CD4-positive, alpha-beta memory T cell (primary cell): ENCODE results near the gene PKP3. TPM values are rescaled to one million over a fixed set of nuclear protein-coding genes. Genes with fewer than 3 reads are reported as not detected.
"Not testable (repeated sequence)": the region's sequence is repeated elsewhere in the genome, so short reads cannot be mapped to it uniquely, and the experiment has no call there.

ENCODE experiments used
- CTCF ChIA-PET: fragments of 350-600 bp; sonication (Branson Sonifier 250); formaldehyde crosslinking; loops from one replicate; lab custom pipeline; 2021; ENCODE audit warnings: inconsistent platforms; ENCODE audit not compliant: partially characterized antibody; lab: Charles Lee
- POLR2A ChIA-PET: fragments of 350-600 bp; sonication (Branson Sonifier 250); formaldehyde crosslinking; loops from one replicate; lab custom pipeline; 2021; ENCODE audit not compliant: partially characterized antibody; lab: Charles Lee
- DNase-seq, 5 donors: peaks; one replicate each; pipeline versions ENCODE4 v3.0.0 to v3.0.0-alpha.2; 2020 to 2022; ENCODE audit warnings: mixed read lengths in 1 of 5
- H3K27ac ChIP-seq: one replicate; pipeline ENCODE4 v1.7.0; 2013; ENCODE audit warnings: low read depth, low read length
- H3K27me3 ChIP-seq: 2 replicates; pipeline ENCODE4 v1.7.0; 2013; ENCODE audit warnings: mild to moderate bottlenecking, low read length, moderate library complexity; ENCODE audit not compliant: insufficient read depth
- H3K36me3 ChIP-seq: 2 replicates; pipeline ENCODE4 v1.7.0; 2013; ENCODE audit warnings: mild to moderate bottlenecking, low read length, moderate library complexity; ENCODE audit not compliant: insufficient read depth
- H3K4me1 ChIP-seq: 2 replicates; pipeline ENCODE4 v1.7.0; 2013; ENCODE audit warnings: mild to moderate bottlenecking, low read length, moderate library complexity; ENCODE audit not compliant: insufficient read depth
- H3K4me3 ChIP-seq, 2 donors: one replicate each; pipeline ENCODE4 v1.7.0; 2013; ENCODE audit warnings: low read length in 2 of 2, mild to moderate bottlenecking in 1 of 2
- H3K9me3 ChIP-seq, 2 donors: one replicate each; pipeline ENCODE4 v1.7.0; 2013; ENCODE audit warnings: low read length in 2 of 2, control low read depth in 1 of 2; ENCODE audit not compliant: control insufficient read depth in 1 of 2
- H3K27ac Mint-ChIP-seq, 7 donors: one replicate each; pipeline ENCODE4 v1.8.0; 2020 to 2021; ENCODE audit warnings: mixed read lengths in 7 of 7, mild to moderate bottlenecking in 6 of 7, inconsistent platforms in 3 of 7, moderate library complexity in 3 of 7
- H3K27me3 Mint-ChIP-seq, 2 donors: one replicate each; pipeline ENCODE4 v1.8.0; 2020 to 2021; ENCODE audit warnings: mixed read lengths in 2 of 2
- H3K36me3 Mint-ChIP-seq, 2 donors: one replicate each; pipeline ENCODE4 v1.8.0; 2020 to 2021; ENCODE audit warnings: mixed read lengths in 2 of 2, inconsistent platforms in 1 of 2, mild to moderate bottlenecking in 1 of 2
- H3K4me1 Mint-ChIP-seq, 4 donors: one replicate each; pipeline ENCODE4 v1.8.0; 2020 to 2021; ENCODE audit warnings: mixed read lengths in 4 of 4, mild to moderate bottlenecking in 1 of 4
- H3K4me3 Mint-ChIP-seq, 8 donors: one replicate each; pipeline ENCODE4 v1.8.0; 2020 to 2021; ENCODE audit warnings: mixed read lengths in 8 of 8, mild to moderate bottlenecking in 7 of 8, moderate library complexity in 6 of 8, inconsistent platforms in 3 of 8
- H3K9me3 Mint-ChIP-seq, 8 donors: one replicate each; pipeline ENCODE4 v1.8.0; 2020 to 2021; ENCODE audit warnings: mixed read lengths in 8 of 8, mild to moderate bottlenecking in 5 of 8, inconsistent platforms in 3 of 8, moderate library complexity in 1 of 8
- intact Hi-C: fragments of 100-400 bp; cut with micrococcal nuclease; formaldehyde crosslinking; loops from one replicate; pipeline ENCODE4 v1.15.1; 2023
- polyA plus RNA-seq, 2 donors: library from polyadenylated mRNA; unstranded; fragments of 300-500 nt; fragmentation: Illumina TruSeq; gene quantifications; one replicate each; pipeline ENCODE4 v1.2.3, GENCODE V29; 2021
- total RNA-seq, 2 experiments: library from RNA; stranded (reverse); gene quantifications; one replicate each; pipeline ENCODE4 v1.2.3, GENCODE V29; 2021

PKP3 gene
- total and polyA plus RNA-seq, 4 experiments from 2014 or later = 0.14 TPM; not detected in 3

GRCh38 chr11:434999-435740 lies 41.2 kb downstream of the PKP3 start:
- Histone ChIP-seq H3K36me3 (peaks cover 12% of the 10 kb centered on the region), H3K4me1 (peaks cover 26% of the 10 kb centered on the region)
- H3K36me3 Mint-ChIP-seq, CTCF ChIA-PET, H3K4me3 ChIP-seq, H3K4me3 Mint-ChIP-seq, H3K27me3 ChIP-seq, H3K27ac Mint-ChIP-seq, H3K9me3 ChIP-seq, DNase-seq, H3K27ac ChIP-seq, H3K27me3 Mint-ChIP-seq, intact Hi-C loops, H3K9me3 Mint-ChIP-seq: not testable (repeated sequence)
- H3K4me1 Mint-ChIP-seq = peaks cover 12 to 36% (median 20%) of the 10 kb centered on the region in 4 donors
- POLR2A ChIA-PET = interaction anchor here (0.9 kb wide), 1 partner anchor 21 kb away, joined by 3 read pairs; the partner anchor contains the start of gene SIGIRR

DNA sequence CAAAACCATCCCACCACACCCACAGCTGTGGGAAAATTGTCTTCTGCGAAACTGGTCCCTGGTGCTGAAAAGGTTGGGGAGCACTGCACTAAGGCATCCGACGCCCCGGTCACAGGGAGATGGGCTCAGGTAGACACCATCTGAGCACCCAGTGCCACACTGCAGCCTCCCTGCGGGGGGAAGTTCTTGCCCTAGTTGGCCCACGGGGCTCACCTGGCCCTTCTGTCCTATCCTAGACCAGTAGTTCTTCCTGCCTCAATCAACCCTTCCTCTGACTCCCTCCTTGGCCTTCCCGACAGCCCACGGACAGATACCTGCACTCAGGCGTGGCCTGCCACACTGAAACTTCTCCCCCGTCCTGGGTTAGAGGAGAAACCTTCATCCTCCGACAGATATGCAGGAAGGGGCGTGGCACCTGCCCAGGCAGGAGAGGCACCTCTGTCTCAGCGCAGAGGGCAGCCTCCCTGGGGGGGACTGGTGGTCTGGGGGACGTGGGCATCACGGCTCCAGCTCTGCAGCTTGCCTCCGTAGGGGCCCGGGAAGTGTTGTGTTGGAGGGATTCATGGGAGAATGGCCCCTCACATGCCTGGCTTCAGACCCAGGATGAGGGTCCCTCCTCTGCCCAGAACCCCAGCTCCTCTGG lies 43.3 kb downstream of the PKP3 start:
- intact Hi-C loops = no loop called here
- H3K27ac Mint-ChIP-seq = peak overlapping the region in 4 of 7 donors; percentile 36 to 67 (median 55)
- H3K4me3 Mint-ChIP-seq = peak overlapping the region in 3 of 8 donors; percentile 13 to 35 (median 35)

GRCh38 chr11:438101-438844 lies 44.3 kb downstream of the PKP3 start:
- CTCF ChIA-PET = interaction anchor here (1.5 kb wide), 1 partner anchor 10 kb away, joined by 4 read pairs; no protein-coding TSS in a partner anchor
- intact Hi-C loops = no loop called here
- H3K4me1 ChIP-seq = peaks cover 42% of the 10 kb centered on the region

More for the DNA sequence above, 43.3 kb downstream of the PKP3 start:
- Mint-ChIP-seq H3K4me1 (peaks cover 18 to 46% (median 26%) of the 10 kb centered on the region in 4 donors), H3K9me3 (no peaks in the 10 kb centered on the region), H3K27me3 (no peaks in the 10 kb centered on the region), H3K36me3 (peaks cover 0 to 4% of the 10 kb centered on the region in 2 donors)
- H3K27ac ChIP-seq = no peak overlapping the region
- peaks cover 10% of the 10 kb centered on the region for H3K36me3 ChIP-seq
- ChIA-PET POLR2A (interaction anchor here (1.5 kb wide), 1 partner anchor 30 kb away, joined by 6 read pairs; no protein-coding TSS in a partner anchor), CTCF (interaction anchor here (1.5 kb wide), 1 partner anchor 11 kb away, joined by 4 read pairs; no protein-coding TSS in a partner anchor)
- no peak overlapping the region for H3K4me3 ChIP-seq
- peak in 1 of 5 donors; percentile 13 for DNase-seq
- no peaks in the 10 kb centered on the region for H3K9me3 ChIP-seq
- peaks cover 42% of the 10 kb centered on the region for H3K4me1 ChIP-seq
- no peaks in the 10 kb centered on the region for H3K27me3 ChIP-seq

DNA sequence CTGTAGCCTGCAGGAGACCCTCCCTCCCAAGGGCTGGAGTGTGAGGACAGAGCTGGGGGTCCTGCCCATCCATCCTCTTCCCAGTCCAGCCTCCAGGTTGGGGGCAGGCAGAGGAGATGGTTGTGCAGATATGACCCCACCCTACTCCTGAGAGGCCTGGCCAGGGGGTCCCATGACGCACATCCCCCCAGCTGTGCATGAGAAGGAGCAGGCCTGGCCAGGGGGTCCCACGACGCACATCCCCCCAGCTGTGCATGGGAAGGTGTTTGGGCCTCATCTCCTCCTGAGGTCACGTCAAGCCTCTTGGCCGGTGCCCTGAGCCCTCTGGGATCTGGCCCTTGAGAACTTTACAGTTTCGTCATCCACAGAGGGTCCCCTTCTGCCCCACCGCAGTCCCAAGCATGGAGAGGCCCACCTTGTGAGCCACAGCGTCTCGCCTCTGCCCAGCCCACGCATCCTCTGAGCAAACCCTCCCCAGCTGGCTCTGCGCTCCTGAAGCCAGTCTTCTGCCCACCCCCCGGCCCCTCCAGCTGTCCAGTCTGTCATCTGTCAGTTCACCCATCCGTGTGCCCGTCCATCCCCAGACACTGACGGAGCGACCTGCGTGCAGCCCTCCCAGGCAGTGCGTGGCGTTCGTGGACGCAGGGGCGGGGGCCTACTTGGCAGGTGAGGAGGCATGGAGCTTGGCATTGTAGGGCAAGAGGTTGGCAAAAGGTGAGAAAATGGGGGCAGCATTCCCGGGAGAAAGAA lies 45.5 kb downstream of the PKP3 start:
- H3K4me1 ChIP-seq = peaks cover 42% of the 10 kb centered on the region
- no peaks in the 10 kb centered on the region for H3K9me3 ChIP-seq
- peak overlapping the region in 3 of 7 donors; percentile 42 to 59 (median 47) for H3K27ac Mint-ChIP-seq
- peaks cover 0 to 4% of the 10 kb centered on the region in 2 donors for H3K36me3 Mint-ChIP-seq
- CTCF ChIA-PET = interaction anchor here (1.0 to 1.9 kb wide), 3 partner anchors 9 to 41 kb away, joined by 3 to 9 read pairs (median 4); no protein-coding TSS in a partner anchor
- POLR2A ChIA-PET = interaction anchor here (0.7 to 19.6 kb wide), 3 partner anchors 9 to 28 kb away, joined by 4 to 539 read pairs (median 8); partner anchors contain the start of genes PTDSS2 and SIGIRR
- no peaks in the 10 kb centered on the region for H3K9me3 Mint-ChIP-seq
- peak in 1 of 5 donors; percentile 34 for DNase-seq
- no peak overlapping the region for H3K27ac ChIP-seq
- no peaks in the 10 kb centered on the region for H3K27me3 ChIP-seq
- no peaks in the 10 kb centered on the region for H3K36me3 ChIP-seq
- H3K27me3 Mint-ChIP-seq = no peaks in the 10 kb centered on the region
- H3K4me3 ChIP-seq = no peak overlapping the region
- peaks cover 18 to 46% (median 26%) of the 10 kb centered on the region in 4 donors for H3K4me1 Mint-ChIP-seq
- peak overlapping the region in 6 of 8 donors; percentile 35 to 69 (median 62) for H3K4me3 Mint-ChIP-seq
- intact Hi-C loops = no loop called here

More at GRCh38 chr11:438101-438844, 44.3 kb downstream of the PKP3 start:
- Mint-ChIP-seq H3K27ac (no peak overlapping the region), H3K4me3 (peak overlapping the region in 2 of 8 donors; percentile 12 to 16), H3K4me1 (peaks cover 18 to 46% (median 26%) of the 10 kb centered on the region in 4 donors), H3K27me3 (no peaks in the 10 kb centered on the region), H3K9me3 (no peaks in the 10 kb centered on the region), H3K36me3 (peaks cover 0 to 4% of the 10 kb centered on the region in 2 donors)
- POLR2A ChIA-PET = interaction anchor here (2.4 kb wide), 1 partner anchor 10 kb away, joined by 8 read pairs; no protein-coding TSS in a partner anchor
- DNase-seq = peak in 1 of 5 donors; percentile 4
- H3K27ac ChIP-seq = no peak overlapping the region
- H3K27me3 ChIP-seq = no peaks in the 10 kb centered on the region
- no peaks in the 10 kb centered on the region for H3K9me3 ChIP-seq
- peaks cover 1% of the 10 kb centered on the region for H3K36me3 ChIP-seq
- H3K4me3 ChIP-seq = no peak overlapping the region

GRCh38 chr11:440065-441042 lies 46.3 kb downstream of the PKP3 start:
- Mint-ChIP-seq H3K27ac (peak overlapping the region in 3 of 7 donors; percentile 41 to 59 (median 47)), H3K9me3 (no peaks in the 10 kb centered on the region), H3K4me1 (peaks cover 18 to 46% (median 26%) of the 10 kb centered on the region in 4 donors), H3K27me3 (no peaks in the 10 kb centered on the region), H3K4me3 (peak overlapping the region in 7 of 8 donors; percentile 39 to 86 (median 79)), H3K36me3 (no peaks in the 10 kb centered on the region)
- H3K4me3 ChIP-seq = no peak overlapping the region
- CTCF ChIA-PET = interaction anchor here (1.0 to 2.9 kb wide), 5 partner anchors 8 to 72 kb away, joined by 3 to 9 read pairs (median 4); no protein-coding TSS in a partner anchor
- H3K9me3 ChIP-seq = no peaks in the 10 kb centered on the region
- intact Hi-C loops = no loop called here
- DNase-seq = no peak
- no peaks in the 10 kb centered on the region for H3K36me3 ChIP-seq
- H3K4me1 ChIP-seq = peaks cover 42% of the 10 kb centered on the region
- H3K27ac ChIP-seq = no peak overlapping the region
- no peaks in the 10 kb centered on the region for H3K27me3 ChIP-seq
- POLR2A ChIA-PET = interaction anchor here (0.7 to 19.6 kb wide), 5 partner anchors 8 to 125 kb away, joined by 4 to 539 read pairs (median 6); partner anchors contain the start of genes PTDSS2, RNH1 and SIGIRR
